HCT116 (cell line): Measurements from ENCODE around the gene ARHGEF19. TPM values are rescaled to one million over a fixed set of nuclear protein-coding genes. Genes with fewer than 3 reads are reported as not detected.

ENCODE experiments used
- ATAC-seq: fragments of 200-7000 bp; cut with Tn5 transposase; 2 replicates; pipeline ENCODE4 v1.9.1; 2020; ENCODE audit warnings: mild to moderate bottlenecking, moderate library complexity
- BruUV-seq: library from RNA; stranded (reverse); fragments of 400-500 nt; replicated peaks from 2 replicates; lab custom pipeline; 2021; lab: Mats Ljungman, UMichigan
- CTCF ChIA-PET: fragments of 300-600 bp; sonication (Branson Sonifier 250); formaldehyde crosslinking; loops from one replicate; lab custom pipeline; 2021; ENCODE audit warnings: antibody characterized with exemption; lab: Charles Lee
- POLR2A ChIA-PET: fragments of 300-600, 350-600 bp; sonication (Branson Sonifier 250); formaldehyde crosslinking; loops from one replicate; lab custom pipeline; 2021; ENCODE audit warnings: antibody characterized with exemption; lab: Charles Lee
- RAD21 ChIA-PET, 2 experiments: fragments of 300-600 bp; sonication (Branson Sonifier 250); formaldehyde crosslinking; loops; one replicate each; lab custom pipeline; 2023; ENCODE audit warnings: low total read pairs in 2 of 2; ENCODE audit not compliant: uncharacterized antibody in 2 of 2, unreplicated experiment in 2 of 2, low non-redundant PET in 1 of 2; lab: Charles Lee
- DNase-seq: peaks from one replicate; pipeline ENCODE4 v3.0.0-alpha.2; 2010; ENCODE audit warnings: low read depth, low spot score
- H2AFZ ChIP-seq: fragments of 200-600 bp; shearing (Covaris generic), sonication (generic); 2 replicates; pipeline ENCODE4 v1.6.1; 2017; ENCODE audit warnings: low read depth, mixed run types, mixed read lengths, antibody characterized with exemption, low read length; ENCODE audit not compliant: poor library complexity, severe bottlenecking
- H3K27ac ChIP-seq: 2 replicates; pipeline ENCODE4 v1.5.1; 2012; ENCODE audit warnings: low read depth, low read length
- H3K27me3 ChIP-seq: fragments of 200-600 bp; sonication (generic); 2 replicates; pipeline ENCODE4 v1.6.1; 2016; ENCODE audit warnings: mixed run types, low read length, mixed read lengths; ENCODE audit not compliant: insufficient read depth
- H3K36me3 ChIP-seq, 2 experiments: fragments of 200-500 bp in 1 of 2; fragments of 200-600 bp in 1 of 2; sonication (Bioruptor generic) in 1 of 2; sonication (generic) in 1 of 2; 2 replicates each; pipeline versions ENCODE4 v1.5.1 to v1.6.1; 2014 to 2016; ENCODE audit warnings: low read length in 2 of 2, inconsistent platforms in 1 of 2, mixed read lengths in 1 of 2, mixed run types in 1 of 2; ENCODE audit not compliant: insufficient read depth in 2 of 2, control insufficient read depth in 1 of 2
- H3K4me1 ChIP-seq, 2 experiments: fragments of 200-600 bp in 1 of 2; sonication (generic) in 1 of 2; 2 replicates each; pipeline versions ENCODE4 v1.5.1 to v1.6.1; 2012 to 2017; ENCODE audit warnings: low read length in 2 of 2, inconsistent platforms in 1 of 2, mild to moderate bottlenecking in 1 of 2, mixed read lengths in 1 of 2, mixed run types in 1 of 2, moderate library complexity in 1 of 2; ENCODE audit not compliant: insufficient read depth in 2 of 2, control insufficient read depth in 1 of 2
- H3K4me2 ChIP-seq: fragments of 200-600 bp; sonication (generic); 2 replicates; pipeline ENCODE4 v1.6.1; 2017; ENCODE audit warnings: mixed run types, low read length, mixed read lengths
- H3K4me3 ChIP-seq, 2 experiments: fragments of 200-600 bp in 1 of 2; sonication (generic) in 1 of 2; replicated peaks in 1 of 2; 2 replicates each; pipeline ENCODE4 v1.5.1; 2011 to 2016; ENCODE audit warnings: low read length in 2 of 2, control low read depth in 1 of 2, low read depth in 1 of 2, mild to moderate bottlenecking in 1 of 2, mixed read lengths in 1 of 2, mixed run types in 1 of 2
- H3K79me2 ChIP-seq: fragments of 200-600 bp; sonication (generic); 2 replicates; pipeline ENCODE4 v1.6.1; 2017; ENCODE audit warnings: mild to moderate bottlenecking, mixed run types, low read length, moderate library complexity, mixed read lengths; ENCODE audit not compliant: insufficient read depth
- H3K9ac ChIP-seq: fragments of 200-600 bp; sonication (generic); 2 replicates; pipeline ENCODE4 v1.6.1; 2016; ENCODE audit warnings: low read length, mixed read lengths
- H3K9me2 ChIP-seq: fragments of 200-600 bp; sonication (generic), shearing (Covaris generic); 2 replicates; pipeline ENCODE4 v1.6.1; 2017; ENCODE audit warnings: mixed run types, mild to moderate bottlenecking, moderate library complexity; ENCODE audit not compliant: insufficient read depth
- H3K9me3 ChIP-seq, 2 experiments: fragments of 200-500 bp in 1 of 2; fragments of 200-600 bp in 1 of 2; sonication (Bioruptor generic) in 1 of 2; sonication (generic) in 1 of 2; 2 replicates each; pipeline ENCODE4 v1.6.1; 2014 to 2017; ENCODE audit warnings: low read length in 2 of 2, mixed read lengths in 2 of 2, inconsistent platforms in 1 of 2, low read depth in 1 of 2, mild to moderate bottlenecking in 1 of 2, mixed run types in 1 of 2, moderate library complexity in 1 of 2; ENCODE audit not compliant: control insufficient read depth in 1 of 2, insufficient read depth in 1 of 2
- H4K20me1 ChIP-seq: fragments of 200-600 bp; sonication (generic), shearing (Covaris generic); 2 replicates; pipeline ENCODE4 v1.6.1; 2017; ENCODE audit warnings: mixed run types, mild to moderate bottlenecking, moderate library complexity; ENCODE audit not compliant: insufficient read depth
- POLR2AphosphoS5 ChIP-seq: IDR thresholded peaks from 2 replicates; pipeline ENCODE4 v1.6.1; 2011; ENCODE audit warnings: mild to moderate bottlenecking, low read depth, low read length, moderate library complexity
- YY1 ChIP-seq: IDR thresholded peaks from 2 replicates; pipeline ENCODE4 v1.6.1; 2011; ENCODE audit warnings: low read length, low read depth, moderate library complexity, mild to moderate bottlenecking; ENCODE audit not compliant: insufficient replicate concordance; ENCODE audit errors: extremely low read depth
- ZFX ChIP-seq: fragments of 450-650 bp; IDR thresholded peaks from 2 replicates; pipeline ENCODE4 v1.6.1; 2017
- intact Hi-C: fragments of 100-400 bp; cut with micrococcal nuclease; formaldehyde crosslinking; loops from 2 replicates; pipeline ENCODE4 v1.10.0; 2022
- total RNA-seq: library from RNA; stranded (reverse); gene quantifications from one replicate; pipeline ENCODE4 v1.2.1, GENCODE V29; 2021; ENCODE audit not compliant: unreplicated experiment
- TF ChIP-seq, protein P1 (sequence below), 3 experiments: fragments of 200-600 bp in 1 of 3; sonication (generic) in 1 of 3; IDR thresholded peaks in 2 of 3; conservative IDR thresholded peaks in 1 of 3; 2 replicates each; pipeline ENCODE4 v1.5.1; 2012 to 2017; ENCODE audit warnings: low read depth in 2 of 3, low read length in 2 of 3, antibody characterized with exemption in 1 of 3, borderline replicate concordance in 1 of 3, control low read depth in 1 of 3, mild to moderate bottlenecking in 1 of 3, mixed read lengths in 1 of 3, mixed run types in 1 of 3, moderate library complexity in 1 of 3; ENCODE audit not compliant: insufficient read depth in 1 of 3

The ARHGEF19 gene
- total RNA-seq, 1 experiment from 2014 or later: 59.7 TPM

DNA sequence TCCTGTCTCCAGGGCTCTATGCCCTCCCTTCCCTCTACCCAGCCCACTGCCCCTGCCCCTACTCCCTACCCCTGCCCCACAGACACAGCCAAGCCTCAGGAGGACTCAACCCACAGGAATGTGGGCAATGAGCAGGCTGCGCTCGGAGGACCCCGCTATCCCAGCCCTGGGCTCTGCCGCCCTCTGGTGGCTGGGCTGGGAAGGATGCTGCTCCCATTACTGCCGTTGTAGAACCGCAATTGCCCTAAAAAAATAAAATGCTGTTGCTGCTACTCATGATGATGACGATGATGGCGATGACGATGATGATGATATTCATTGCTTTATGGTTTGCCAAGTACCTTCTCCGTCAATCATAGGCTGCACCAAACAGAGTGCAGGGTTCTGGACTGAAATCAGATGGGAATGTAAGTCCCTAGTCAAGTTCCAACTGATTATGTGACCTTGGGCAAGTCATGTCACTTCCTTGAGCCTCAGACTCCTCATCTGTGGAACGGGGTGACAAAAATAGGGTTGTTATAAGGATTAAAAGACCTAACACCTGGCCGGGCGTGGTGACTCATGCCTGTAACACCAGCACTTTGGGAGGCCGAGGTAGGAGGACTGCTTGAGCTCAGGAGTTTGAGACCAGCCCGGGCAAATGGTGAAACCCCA is 24.6 kb downstream of the ARHGEF19 start:
- no peaks in the 10 kb centered on the region for H3K79me2 ChIP-seq
- H3K4me3 ChIP-seq: peak overlapping the region in 1 of 2 experiments; percentile 48; a peak in 1 of 4 replicates
- no peaks in the 10 kb centered on the region for H4K20me1 ChIP-seq
- CTCF ChIA-PET: interaction anchor here (0.8 to 10.3 kb wide), 11 partner anchors 24 to 433 kb away, joined by 3 to 222 read pairs (median 5); partner anchors contain the start of gene FAM131C
- no peaks in the 10 kb centered on the region for H3K36me3 ChIP-seq
- peak; percentile 81 for ATAC-seq
- peak overlapping the region; percentile 79 for H2AFZ ChIP-seq
- BruUV-seq: no TSS peak
- H3K9me3 ChIP-seq: no peaks in the 10 kb centered on the region
- no peak overlapping the region; the same call in 1 of the 2 replicates for H3K27ac ChIP-seq
- peak overlapping the region; percentile 86 for H3K4me2 ChIP-seq
- POLR2A ChIA-PET: interaction anchor here (1.2 to 5.0 kb wide), 2 partner anchors 105 to 110 kb away, joined by 5 to 31 read pairs; no protein-coding TSS in a partner anchor
- peaks cover 47 to 63% of the 10 kb centered on the region in 2 experiments for H3K4me1 ChIP-seq
- H3K9ac ChIP-seq: peak overlapping the region; percentile 49
- no peak for DNase-seq
- no peaks in the 10 kb centered on the region for H3K27me3 ChIP-seq
- TF ChIP-seq, protein P1, sequence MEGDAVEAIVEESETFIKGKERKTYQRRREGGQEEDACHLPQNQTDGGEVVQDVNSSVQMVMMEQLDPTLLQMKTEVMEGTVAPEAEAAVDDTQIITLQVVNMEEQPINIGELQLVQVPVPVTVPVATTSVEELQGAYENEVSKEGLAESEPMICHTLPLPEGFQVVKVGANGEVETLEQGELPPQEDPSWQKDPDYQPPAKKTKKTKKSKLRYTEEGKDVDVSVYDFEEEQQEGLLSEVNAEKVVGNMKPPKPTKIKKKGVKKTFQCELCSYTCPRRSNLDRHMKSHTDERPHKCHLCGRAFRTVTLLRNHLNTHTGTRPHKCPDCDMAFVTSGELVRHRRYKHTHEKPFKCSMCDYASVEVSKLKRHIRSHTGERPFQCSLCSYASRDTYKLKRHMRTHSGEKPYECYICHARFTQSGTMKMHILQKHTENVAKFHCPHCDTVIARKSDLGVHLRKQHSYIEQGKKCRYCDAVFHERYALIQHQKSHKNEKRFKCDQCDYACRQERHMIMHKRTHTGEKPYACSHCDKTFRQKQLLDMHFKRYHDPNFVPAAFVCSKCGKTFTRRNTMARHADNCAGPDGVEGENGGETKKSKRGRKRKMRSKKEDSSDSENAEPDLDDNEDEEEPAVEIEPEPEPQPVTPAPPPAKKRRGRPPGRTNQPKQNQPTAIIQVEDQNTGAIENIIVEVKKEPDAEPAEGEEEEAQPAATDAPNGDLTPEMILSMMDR (IDR thresholded peaks at IDR 0.05 in 2 of 3, conservative IDR thresholded peaks at IDR 0.05 in 1 of 3; ENCODE audit: borderline replicate concordance in 1 of 3, insufficient read depth in 1 of 3, low read depth in 2 of 3, low read length in 2 of 3): peak in 2 of 3 experiments; percentile 94 to 99; a peak in 4 of 6 replicates
- peak; percentile 69 for TF ChIP-seq YY1
- no peak for TF ChIP-seq ZFX
- TF ChIP-seq POLR2AphosphoS5: peak; percentile 26; the same call in 1 of the 2 replicates
- TF ChIP-seq, all 23 proteins: peak for 3
- no peaks in the 10 kb centered on the region for H3K9me2 ChIP-seq
- intact Hi-C loops: loop anchor here (1.0 to 10.0 kb wide), 4 partner anchors 54 to 183 kb away; partner anchors contain the start of gene SRARP
- RAD21 ChIA-PET: interaction anchor here (1.1 to 6.2 kb wide), 6 partner anchors 57 to 109 kb away, joined by 4 to 26 read pairs (median 6); no protein-coding TSS in a partner anchor
